ENCODE results near the gene SLC1A2.

- TF ChIP-seq, protein P1, sequence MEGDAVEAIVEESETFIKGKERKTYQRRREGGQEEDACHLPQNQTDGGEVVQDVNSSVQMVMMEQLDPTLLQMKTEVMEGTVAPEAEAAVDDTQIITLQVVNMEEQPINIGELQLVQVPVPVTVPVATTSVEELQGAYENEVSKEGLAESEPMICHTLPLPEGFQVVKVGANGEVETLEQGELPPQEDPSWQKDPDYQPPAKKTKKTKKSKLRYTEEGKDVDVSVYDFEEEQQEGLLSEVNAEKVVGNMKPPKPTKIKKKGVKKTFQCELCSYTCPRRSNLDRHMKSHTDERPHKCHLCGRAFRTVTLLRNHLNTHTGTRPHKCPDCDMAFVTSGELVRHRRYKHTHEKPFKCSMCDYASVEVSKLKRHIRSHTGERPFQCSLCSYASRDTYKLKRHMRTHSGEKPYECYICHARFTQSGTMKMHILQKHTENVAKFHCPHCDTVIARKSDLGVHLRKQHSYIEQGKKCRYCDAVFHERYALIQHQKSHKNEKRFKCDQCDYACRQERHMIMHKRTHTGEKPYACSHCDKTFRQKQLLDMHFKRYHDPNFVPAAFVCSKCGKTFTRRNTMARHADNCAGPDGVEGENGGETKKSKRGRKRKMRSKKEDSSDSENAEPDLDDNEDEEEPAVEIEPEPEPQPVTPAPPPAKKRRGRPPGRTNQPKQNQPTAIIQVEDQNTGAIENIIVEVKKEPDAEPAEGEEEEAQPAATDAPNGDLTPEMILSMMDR (IDR thresholded peaks at IDR 0.05): no peak
- TF ChIP-seq POLR2A (IDR thresholded peaks at IDR 0.05) (no peak), POLR2AphosphoS5 (IDR thresholded peaks at IDR 0.05) (no peak)
Observed at GRCh38 chr11:35419830-35420333, 524 bp upstream of the SLC1A2 start.

All from breast epithelium (tissue), 3 donors.